ENCODE measurements around the gene PDE4D. TPM values are rescaled to one million over a fixed set of nuclear protein-coding genes. Genes with fewer than 3 reads are reported as not detected.
A peak's percentile ranks its signal among the peaks of the same experiment; 100 is the strongest.

The PDE4D gene
- total RNA-seq, 1 experiment from 2014 or later = 2.4 TPM

GRCh38 chr5:59765446-59765845 is 128.1 kb downstream of the PDE4D start:
- TF ChIP-seq TCF7L2 (IDR thresholded peaks at IDR 0.05; ENCODE audit: low read depth, low read length) = no peak
- no peak for TF ChIP-seq REST (IDR thresholded peaks at IDR 0.05; ENCODE audit: insufficient read depth in 1 of 2, low read depth in 2 of 2, low read length in 1 of 2)
- TF ChIP-seq POLR2AphosphoS5 (IDR thresholded peaks at IDR 0.05; ENCODE audit: low read depth, low read length) = no peak
- no peak for TF ChIP-seq SIN3A (IDR thresholded peaks at IDR 0.05; ENCODE audit: borderline replicate concordance, insufficient read depth, low read depth, low read length)
- TF ChIP-seq, protein P1, sequence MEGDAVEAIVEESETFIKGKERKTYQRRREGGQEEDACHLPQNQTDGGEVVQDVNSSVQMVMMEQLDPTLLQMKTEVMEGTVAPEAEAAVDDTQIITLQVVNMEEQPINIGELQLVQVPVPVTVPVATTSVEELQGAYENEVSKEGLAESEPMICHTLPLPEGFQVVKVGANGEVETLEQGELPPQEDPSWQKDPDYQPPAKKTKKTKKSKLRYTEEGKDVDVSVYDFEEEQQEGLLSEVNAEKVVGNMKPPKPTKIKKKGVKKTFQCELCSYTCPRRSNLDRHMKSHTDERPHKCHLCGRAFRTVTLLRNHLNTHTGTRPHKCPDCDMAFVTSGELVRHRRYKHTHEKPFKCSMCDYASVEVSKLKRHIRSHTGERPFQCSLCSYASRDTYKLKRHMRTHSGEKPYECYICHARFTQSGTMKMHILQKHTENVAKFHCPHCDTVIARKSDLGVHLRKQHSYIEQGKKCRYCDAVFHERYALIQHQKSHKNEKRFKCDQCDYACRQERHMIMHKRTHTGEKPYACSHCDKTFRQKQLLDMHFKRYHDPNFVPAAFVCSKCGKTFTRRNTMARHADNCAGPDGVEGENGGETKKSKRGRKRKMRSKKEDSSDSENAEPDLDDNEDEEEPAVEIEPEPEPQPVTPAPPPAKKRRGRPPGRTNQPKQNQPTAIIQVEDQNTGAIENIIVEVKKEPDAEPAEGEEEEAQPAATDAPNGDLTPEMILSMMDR (IDR thresholded peaks at IDR 0.05) = no peak
- no peak for DNase-seq (ENCODE audit: low read depth, low spot score)
- no peaks in the 10 kb centered on the region for H3K9me3 ChIP-seq (ENCODE audit: control insufficient read depth, insufficient read depth, low read depth, low read length)
- in situ Hi-C loops (cut with HindIII; ENCODE audit: low pct_unique_long_range_greater_than_20kb, low sequenced_read_pairs) = no loop called here
- ATAC-seq = no peak
- intact Hi-C loops (cut with micrococcal nuclease; ENCODE audit: unreplicated experiment) = no loop called here
- no peak overlapping the region for H3K27ac ChIP-seq (ENCODE audit: low read length)
- ChIA-PET CTCF (no interaction called here), POLR2A (no interaction called here)
- peak overlapping the region in 1 of 2 experiments; percentile 3; a peak in 1 of 4 replicates for H3K4me3 ChIP-seq (ENCODE audit: low read depth in 2 of 2, low read length in 2 of 2)
- no TSS peak for BruUV-seq (replicated peaks)
- H3K36me3 ChIP-seq (ENCODE audit: control insufficient read depth, insufficient read depth, low read length) = no peaks in the 10 kb centered on the region
- H3K4me1 ChIP-seq (ENCODE audit: control insufficient read depth, insufficient read depth, low read length) = peaks cover 3% of the 10 kb centered on the region; the same call in 1 of the 2 replicates
- H3K27me3 ChIP-seq (ENCODE audit: control insufficient read depth, insufficient read depth, low read length) = peaks cover 27% of the 10 kb centered on the region

DNA sequence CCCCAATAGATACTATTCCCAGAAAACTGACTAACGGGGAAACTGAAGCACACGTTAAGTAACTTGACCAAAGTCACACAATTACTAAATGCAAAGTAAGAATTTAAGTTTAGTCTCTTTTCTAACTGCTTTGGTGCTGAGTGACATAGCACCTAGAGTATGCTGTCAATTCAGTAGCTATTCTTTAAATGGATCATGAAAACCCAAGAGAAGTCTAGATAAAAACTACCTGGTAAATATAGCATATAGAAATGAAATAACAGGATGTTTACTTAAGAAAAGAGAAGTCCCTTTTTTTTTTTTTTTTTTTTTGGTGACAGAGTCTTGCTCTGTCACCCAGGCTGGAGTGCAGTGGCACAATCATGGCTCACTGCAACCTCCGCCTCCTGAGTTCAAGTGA is 129.2 kb downstream of the PDE4D start:
- H3K9me3 ChIP-seq (ENCODE audit: control insufficient read depth, insufficient read depth, low read depth, low read length) = no peaks in the 10 kb centered on the region
- in situ Hi-C loops (cut with HindIII; ENCODE audit: low pct_unique_long_range_greater_than_20kb, low sequenced_read_pairs) (no loop called here), intact Hi-C loops (cut with micrococcal nuclease; ENCODE audit: unreplicated experiment) (no loop called here)
- H3K4me1 ChIP-seq (ENCODE audit: control insufficient read depth, insufficient read depth, low read length) = peaks cover 3% of the 10 kb centered on the region; the same call in 1 of the 2 replicates
- H3K27ac ChIP-seq (ENCODE audit: low read length) = no peak overlapping the region
- CTCF ChIA-PET = no interaction called here
- no TSS peak for BruUV-seq (replicated peaks)
- peaks cover 22% of the 10 kb centered on the region for H3K27me3 ChIP-seq (ENCODE audit: control insufficient read depth, insufficient read depth, low read length)
- POLR2A ChIA-PET = no interaction called here
- H3K36me3 ChIP-seq (ENCODE audit: control insufficient read depth, insufficient read depth, low read length) = no peaks in the 10 kb centered on the region
- no peak for DNase-seq (ENCODE audit: low read depth, low spot score)
- no peak for TF ChIP-seq POLR2AphosphoS5 (IDR thresholded peaks at IDR 0.05; ENCODE audit: low read depth, low read length)
- TF ChIP-seq REST (IDR thresholded peaks at IDR 0.05; ENCODE audit: insufficient read depth in 1 of 2, low read depth in 2 of 2, low read length in 1 of 2) = no peak
- TF ChIP-seq, protein P1 (IDR thresholded peaks at IDR 0.05) = no peak
- TF ChIP-seq SIN3A (IDR thresholded peaks at IDR 0.05; ENCODE audit: borderline replicate concordance, insufficient read depth, low read depth, low read length) = no peak
- no peak for TF ChIP-seq TCF7L2 (IDR thresholded peaks at IDR 0.05; ENCODE audit: low read depth, low read length)
- ATAC-seq = no peak
- H3K4me3 ChIP-seq (ENCODE audit: low read depth in 2 of 2, low read length in 2 of 2) = no peak overlapping the region
